DND-41 (cell line): ENCODE results near the gene HACD2.

Experiments
- EZH2 ChIP-seq: IDR thresholded peaks from 3 replicates; pipeline ENCODE4 v1.6.1; 2012; ENCODE audit warnings: borderline replicate concordance, low read depth, mild to moderate bottlenecking, moderate library complexity, low read length, inconsistent platforms; ENCODE audit not compliant: severe bottlenecking
- TF ChIP-seq, protein P1 (sequence below): IDR thresholded peaks from 2 replicates; pipeline ENCODE4 v1.5.1; 2012; ENCODE audit warnings: borderline replicate concordance, low read length, moderate library complexity, mild to moderate bottlenecking; ENCODE audit not compliant: poor library complexity, severe bottlenecking; ENCODE audit errors: extremely low read depth

DNA sequence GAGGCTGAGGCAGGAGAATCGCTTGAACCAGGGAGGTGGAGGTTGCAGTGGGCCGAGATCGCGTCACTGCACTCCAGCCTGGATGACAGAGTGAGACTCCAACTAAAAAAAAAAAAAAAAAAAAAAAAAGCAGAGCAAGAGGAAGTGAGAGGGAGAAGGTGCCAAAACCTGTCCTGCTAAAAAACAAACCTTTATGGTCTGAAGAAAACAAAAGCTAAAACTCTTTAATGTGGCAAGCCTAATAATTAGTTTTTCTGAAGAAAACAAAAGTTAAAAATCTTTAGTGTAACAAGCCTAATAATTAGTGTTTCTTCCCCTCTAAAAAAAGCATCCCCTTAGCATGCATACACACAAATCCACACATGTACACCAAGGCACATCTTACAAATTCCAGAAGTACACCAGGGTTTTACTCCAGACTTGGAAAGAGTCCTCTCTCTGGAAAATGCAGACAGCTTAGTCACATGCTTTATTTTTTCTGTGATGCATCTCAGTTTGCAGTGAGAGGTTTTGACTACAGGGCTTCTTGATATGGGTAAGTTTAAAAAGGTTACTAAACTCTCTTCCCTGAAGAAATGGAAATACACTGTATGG is 65.9 kb downstream of the HACD2 start:
- TF ChIP-seq, protein P1, sequence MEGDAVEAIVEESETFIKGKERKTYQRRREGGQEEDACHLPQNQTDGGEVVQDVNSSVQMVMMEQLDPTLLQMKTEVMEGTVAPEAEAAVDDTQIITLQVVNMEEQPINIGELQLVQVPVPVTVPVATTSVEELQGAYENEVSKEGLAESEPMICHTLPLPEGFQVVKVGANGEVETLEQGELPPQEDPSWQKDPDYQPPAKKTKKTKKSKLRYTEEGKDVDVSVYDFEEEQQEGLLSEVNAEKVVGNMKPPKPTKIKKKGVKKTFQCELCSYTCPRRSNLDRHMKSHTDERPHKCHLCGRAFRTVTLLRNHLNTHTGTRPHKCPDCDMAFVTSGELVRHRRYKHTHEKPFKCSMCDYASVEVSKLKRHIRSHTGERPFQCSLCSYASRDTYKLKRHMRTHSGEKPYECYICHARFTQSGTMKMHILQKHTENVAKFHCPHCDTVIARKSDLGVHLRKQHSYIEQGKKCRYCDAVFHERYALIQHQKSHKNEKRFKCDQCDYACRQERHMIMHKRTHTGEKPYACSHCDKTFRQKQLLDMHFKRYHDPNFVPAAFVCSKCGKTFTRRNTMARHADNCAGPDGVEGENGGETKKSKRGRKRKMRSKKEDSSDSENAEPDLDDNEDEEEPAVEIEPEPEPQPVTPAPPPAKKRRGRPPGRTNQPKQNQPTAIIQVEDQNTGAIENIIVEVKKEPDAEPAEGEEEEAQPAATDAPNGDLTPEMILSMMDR = no peak
- TF ChIP-seq EZH2 = no peak
